Fibroblast of peridontal ligament (primary cell): ENCODE results near the gene G0S2.

Experiments
- DNase-seq: peaks from one replicate; pipeline ENCODE4 v3.0.0-alpha.2; 2010; ENCODE audit errors: extremely low read depth

The G0S2 gene

GRCh38 chr1:209717818-209718217 is 42.6 kb downstream of the G0S2 start:
- DNase-seq, result no peak

GRCh38 chr1:209720326-209720725 is 45.1 kb downstream of the G0S2 start:
- DNase-seq, result peak; percentile 65

- peak; percentile 19 for DNase-seq
Observed at GRCh38 chr1:209720826-209721225, 45.6 kb downstream of the G0S2 start.

GRCh38 chr1:209721323-209721722 is 46.1 kb downstream of the G0S2 start:
- DNase-seq, result no peak

- no peak for DNase-seq
Observed at GRCh38 chr1:209723265-209723664, 48.1 kb downstream of the G0S2 start.

DNA sequence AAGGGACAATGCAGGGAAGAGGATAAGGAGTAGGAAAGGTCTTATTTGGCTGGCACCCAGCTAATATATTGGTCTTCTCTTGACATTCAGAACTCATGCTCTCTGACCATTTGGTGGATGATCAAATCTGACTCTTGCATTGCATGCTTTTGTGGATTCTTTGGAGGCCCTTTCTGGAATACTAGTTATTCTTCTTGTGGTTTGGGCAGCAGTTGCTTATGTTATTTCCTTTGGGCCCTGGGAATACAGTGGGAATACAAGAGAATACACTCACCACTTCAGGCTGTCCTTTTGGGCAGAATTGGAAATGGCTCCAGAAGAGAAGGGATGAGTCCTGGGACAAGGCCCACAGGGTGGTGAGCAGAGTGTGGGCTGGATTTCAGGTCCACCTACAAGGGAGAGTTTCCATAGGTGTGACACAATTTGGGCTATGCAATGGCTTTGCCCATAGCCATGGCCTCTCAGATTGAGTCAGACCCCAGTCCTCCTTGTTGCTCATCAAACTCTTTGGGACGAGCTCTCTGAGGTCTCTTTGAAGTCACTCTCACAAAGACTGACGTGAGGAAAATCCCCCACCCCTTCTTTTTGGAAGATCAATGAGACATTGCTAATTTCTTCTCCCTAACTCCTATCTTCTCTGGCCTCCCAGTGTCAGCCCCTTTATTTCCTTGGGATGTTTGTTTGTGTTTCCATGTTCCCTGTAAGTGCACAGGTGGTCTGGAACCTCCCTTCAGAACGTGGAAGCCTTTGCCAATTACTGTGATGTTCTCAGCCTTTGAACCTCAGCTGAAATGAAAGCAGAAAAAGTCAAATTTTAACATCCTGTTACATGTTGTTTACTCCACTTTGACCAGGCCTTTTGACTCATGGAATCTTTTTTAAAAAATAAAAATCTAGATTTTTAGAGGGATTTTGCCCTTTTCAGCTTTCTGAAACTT is 48.8 kb downstream of the G0S2 start:
- DNase-seq, result peak; percentile 30
